HG03097 (cell line): Measurements from ENCODE around the gene KDM7A.
A peak's percentile ranks its signal among the peaks of the same experiment; 100 is the strongest.
"Not testable (repeated sequence)": the region's sequence is repeated elsewhere in the genome, so short reads cannot be mapped to it uniquely, and the experiment has no call there.

Experiments used
- ATAC-seq: cut with Tn5 transposase; IDR thresholded peaks from one replicate; pipeline ENCODE4 v1.9.1; 2021; ENCODE audit not compliant: unreplicated experiment, low FRiP score

KDM7A gene

DNA sequence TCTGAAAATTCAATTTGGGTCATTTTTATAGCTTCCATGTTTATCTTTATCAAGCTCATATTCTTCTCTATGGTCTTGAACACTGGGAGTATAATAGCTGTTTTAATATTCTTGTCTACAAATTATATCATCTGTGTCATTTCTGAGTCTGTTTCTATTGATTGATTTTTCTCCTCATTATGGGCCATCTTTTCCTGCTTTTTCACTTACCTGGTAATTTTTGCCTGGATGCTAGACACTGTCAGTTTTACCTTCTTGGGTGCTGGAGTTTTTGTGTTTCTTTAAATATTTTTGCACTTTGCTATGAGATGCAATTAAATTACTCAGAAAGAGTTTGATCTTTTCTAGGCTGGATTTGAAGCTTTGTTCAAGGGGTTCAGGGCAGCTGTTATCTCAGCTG, 26.8 kb upstream of the KDM7A start:
- ATAC-seq: no peak

DNA sequence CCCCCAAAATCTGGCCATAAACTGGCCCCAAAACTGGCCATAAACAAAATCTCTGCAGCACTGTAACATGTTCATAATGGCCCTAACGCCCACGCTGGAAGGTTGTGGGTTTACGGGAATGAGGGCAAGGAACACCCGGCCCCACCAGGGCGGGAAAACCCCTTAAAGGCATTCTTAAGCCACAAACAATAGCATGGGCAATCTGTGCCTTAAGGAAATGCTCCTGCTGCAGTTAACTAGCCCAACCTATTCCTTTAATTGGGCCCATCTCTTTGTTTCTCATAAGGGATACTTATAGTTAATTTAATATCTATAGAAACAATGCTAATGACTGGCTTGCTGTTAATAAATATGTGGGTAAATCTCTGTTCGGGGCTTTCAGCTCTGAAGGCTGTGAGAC, 26.2 kb upstream of the KDM7A start:
- ATAC-seq: not testable (repeated sequence)

DNA sequence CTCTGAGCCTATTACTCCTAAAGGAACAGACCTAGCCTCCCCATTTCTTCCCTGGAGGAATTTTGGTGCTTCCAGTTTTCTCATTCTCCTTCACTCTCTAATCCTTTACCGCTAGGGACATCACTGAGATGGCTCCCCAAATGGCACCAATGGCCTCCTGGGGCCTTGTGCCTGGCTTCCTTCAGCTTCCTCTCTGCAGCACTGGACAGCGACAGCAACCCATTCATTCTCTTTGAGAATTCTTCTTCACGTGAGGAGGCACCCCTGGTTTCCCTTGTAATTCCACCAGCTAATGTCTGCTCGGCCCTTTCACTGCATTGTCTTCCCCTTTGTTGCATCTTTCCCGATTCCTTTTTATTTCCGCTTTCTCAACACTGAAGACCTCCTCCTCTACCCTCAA, 24.6 kb upstream of the KDM7A start:
- no peak for ATAC-seq

DNA sequence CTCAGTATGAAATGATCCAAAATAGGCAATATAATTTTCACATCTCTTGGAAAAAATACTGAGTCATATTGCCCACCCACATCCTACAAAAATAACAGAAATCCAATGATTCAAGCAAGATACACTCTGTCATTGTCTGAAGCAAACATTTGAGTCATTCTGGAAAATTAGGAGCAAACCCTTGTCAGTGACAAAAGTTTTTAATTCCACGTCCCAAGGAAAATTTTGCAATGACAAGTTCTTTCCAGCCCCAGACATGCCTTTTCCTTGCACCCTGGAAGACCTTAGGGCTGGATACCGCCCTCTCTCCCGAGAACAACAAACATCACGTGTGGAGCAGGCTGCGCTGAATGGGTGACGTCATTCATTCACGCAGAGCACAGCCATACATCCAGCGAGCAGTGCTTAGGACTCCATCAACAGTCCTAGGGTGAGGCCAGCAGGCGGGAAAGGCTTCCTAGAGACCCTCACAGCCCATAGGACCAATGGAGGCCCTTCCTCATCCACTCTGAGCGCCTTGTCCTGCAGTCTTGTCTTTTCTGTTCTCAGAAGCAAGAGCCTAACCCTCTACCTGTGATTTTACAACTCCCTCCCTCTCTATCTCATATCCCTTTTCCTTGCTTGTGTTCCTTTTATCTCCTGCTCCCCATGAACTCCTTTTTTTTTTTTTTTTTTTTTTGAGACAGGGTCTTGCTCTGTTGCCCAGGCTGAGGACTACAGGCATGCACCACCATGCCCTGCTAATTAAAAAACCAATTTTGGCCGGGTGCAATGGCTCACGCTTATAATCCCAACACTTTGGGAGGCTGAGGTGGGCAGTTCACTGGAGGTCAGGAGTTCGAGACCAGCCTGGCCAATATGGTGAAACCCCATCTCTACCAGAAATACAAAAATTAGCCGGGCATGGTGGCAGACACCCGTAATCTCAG, 23.5 kb upstream of the KDM7A start:
- no peak for ATAC-seq

DNA sequence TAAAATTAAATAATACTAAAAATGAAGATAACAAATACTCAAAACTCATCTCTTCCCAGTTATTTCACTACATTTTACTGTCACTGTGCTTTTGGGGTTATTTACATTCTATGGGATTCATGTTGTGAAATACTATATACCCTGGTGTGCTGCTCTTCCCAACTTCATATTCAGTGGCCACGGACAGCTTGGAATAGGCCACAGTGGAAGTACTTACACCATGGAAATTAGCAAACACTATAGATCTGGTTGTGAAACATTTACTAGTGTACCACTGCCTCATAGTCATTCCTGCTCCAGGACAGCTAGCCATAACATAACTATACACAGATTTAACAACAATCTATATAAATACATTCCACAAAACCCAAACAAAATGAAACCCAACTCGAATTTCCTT, 21.2 kb upstream of the KDM7A start:
- no peak for ATAC-seq

DNA sequence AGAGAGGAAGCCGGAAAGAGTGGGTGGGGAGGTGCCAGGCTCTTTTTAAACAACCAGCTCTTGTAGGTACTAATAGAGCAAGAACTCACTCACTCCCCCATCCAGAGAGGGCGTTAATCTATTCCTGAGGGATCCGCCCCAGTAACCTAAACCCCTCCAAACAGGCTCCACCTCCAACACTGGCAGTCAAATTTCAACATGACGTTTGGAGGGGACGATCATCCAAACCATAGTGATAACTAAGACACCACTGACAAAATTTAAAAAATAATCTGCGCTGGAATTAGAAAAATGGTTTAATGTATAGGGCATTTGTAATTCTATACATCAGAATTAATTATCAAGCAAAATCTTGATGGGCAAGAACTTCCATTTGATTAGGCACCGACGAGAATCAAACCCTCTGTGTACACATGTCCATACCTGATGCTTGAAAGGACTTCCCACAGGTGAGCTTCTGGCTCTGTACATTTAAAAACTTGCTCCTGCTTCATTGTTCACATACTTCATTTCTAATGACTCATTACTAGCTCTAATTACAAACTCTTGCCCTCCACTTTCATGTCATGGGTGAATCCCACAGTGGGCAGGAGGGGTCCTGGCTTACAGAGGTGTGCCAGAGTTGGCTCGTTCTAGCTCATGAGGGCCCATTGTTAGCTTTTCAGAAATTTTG, 20.6 kb upstream of the KDM7A start:
- ATAC-seq: no peak

DNA sequence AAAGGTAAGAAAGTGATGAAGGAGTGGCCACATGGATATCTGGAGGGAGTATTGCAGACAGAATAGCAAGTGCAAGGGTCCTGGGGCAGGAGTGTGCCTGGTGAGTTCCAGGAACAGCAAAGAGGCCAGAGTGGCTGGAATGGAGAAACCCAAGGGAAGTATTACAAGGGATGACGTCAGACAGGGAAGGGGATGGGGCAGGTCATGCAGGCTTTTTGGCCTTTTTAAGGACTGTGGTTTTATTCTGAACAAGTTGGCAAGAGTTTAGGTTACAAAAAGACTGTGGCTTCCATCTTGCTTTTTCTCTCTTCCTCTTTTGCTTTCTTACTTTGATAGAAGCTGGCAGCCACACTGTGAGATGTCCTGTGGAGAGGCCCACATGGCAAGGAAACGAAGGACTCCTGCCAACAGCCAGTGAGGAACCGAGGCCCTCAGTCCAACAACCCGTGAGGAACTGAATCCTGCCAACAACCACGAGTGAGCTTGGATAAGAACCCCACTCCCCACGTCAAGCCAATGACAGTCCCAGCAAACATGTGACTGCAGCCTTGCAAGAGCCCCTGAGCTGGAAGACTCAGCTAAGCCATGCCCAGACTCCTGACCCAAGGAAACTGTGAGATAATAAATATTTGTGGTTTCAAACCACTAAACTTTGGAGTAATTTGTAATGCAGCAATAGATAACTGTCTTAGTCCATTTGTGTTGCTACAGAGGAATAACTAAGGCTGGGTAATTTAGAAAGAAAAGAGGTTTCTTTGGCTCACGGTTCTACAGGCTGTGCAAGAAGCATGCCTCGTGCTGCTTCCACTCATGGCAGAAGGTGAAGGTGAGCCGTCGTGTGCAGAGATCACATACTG, 19.8 kb upstream of the KDM7A start:
- no peak for ATAC-seq

DNA sequence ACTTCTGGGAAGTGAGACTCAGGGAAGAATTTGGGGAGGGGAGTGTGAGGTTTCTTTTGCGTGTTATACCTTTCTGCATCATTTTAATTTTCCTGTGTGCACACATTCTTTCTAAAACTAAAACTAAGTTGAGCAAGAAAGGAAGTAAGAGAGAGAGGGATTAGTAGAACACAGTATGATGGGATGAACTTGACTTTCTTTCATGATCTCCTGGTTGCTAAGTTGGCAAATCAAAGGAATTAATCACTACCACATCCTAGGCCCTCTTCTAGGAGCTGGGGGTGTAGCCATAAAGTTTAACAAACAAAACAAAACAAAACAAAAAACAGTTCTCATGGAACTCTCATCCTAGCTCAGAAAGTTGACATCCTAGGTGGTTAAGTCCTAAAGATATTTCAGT, 19.1 kb upstream of the KDM7A start:
- ATAC-seq: no peak

DNA sequence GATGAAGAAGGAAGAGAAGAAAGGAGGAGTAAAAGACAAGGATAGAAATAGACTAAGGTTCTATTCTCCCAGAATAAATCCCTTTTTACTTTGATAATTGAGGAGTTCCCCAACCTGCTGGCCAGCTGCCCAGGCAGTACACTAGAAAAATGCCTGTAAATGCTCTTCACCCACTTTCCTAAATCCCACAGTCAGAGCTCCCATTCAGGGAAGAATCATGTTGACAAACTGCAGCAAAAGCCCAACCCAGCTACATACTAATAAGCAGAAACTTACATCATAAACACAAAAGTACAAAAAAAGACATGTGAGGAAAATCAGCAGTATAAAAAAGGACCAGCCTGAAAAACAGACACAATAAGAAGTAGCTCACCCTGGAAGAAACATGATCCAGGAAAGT, 15.8 kb upstream of the KDM7A start:
- ATAC-seq: no peak

DNA sequence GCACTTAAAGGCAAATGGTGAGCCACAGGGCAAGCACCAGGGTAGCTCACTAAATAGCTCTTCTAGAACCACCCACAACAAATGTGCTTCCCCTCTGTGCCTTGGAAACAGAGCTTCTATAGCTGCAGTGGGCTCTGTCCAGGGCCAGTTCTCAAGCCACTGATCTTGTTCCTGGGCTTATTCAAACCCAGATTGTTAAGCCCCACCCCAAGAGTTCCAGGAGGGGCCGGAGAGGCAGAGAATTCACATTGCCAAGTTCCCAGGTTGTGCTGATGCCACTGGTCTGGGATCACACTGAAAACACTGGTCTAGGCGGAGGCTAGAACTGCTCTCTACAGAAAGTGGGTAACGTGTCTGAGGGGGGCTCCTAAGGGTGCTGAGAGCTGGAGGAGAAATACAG, 15.4 kb upstream of the KDM7A start:
- no peak for ATAC-seq

DNA sequence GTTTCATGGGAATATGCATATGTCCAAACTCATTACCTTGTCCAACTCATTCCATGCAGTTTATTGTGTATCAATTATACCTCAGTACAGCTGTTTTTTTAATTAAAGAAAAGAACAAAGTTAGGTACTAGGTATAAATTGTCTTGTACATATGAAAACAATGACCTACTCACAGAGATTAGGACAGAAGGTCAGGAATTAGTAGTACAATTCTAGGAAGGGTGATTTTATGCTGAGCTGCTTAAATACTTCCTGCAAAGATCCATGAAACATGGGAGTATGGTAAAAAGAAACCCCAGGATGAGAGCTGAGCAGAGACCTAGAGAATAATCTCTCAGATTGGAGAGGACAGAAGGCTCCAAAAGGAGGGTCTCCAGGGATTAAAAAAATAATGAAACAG, 13.8 kb upstream of the KDM7A start:
- no peak for ATAC-seq

DNA sequence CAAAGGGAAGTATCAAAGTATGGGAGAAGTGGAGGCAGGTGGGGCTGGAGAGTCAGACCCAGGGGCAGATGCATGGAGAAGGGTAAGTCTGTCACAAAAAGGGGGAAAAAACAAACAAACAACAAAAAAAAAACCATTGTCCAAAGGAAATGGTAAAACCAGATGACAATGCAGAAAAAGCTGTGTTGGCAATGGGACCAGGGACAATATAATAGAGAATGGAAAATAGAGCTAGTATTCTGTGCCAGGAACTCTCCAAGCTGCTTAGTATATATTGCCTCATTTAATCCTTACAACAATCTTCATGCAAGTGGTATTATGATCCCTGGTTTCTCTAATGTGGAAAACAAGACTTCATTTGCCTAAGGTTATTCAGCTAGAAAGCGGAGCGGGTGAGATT, 13.1 kb upstream of the KDM7A start:
- ATAC-seq: no peak

DNA sequence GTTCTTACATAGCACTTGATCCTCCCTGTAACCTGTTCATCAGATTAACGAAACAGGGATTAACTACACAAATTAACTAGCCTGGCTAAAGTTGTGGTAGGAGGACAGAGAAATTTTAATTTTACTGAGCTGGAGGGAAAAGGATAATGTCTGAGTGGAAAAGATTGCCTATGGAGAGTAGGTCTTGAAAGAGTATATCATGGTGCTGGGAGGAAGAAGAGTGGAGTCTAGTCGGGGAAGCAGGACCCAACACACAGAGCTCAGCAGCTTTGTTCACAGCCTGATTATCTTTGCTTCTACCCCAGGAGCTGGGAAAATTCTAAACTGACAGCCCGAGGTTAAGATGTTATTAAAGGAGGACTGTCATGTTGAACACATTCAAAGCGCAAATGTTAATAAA, 6.1 kb upstream of the KDM7A start:
- ATAC-seq: no peak

DNA sequence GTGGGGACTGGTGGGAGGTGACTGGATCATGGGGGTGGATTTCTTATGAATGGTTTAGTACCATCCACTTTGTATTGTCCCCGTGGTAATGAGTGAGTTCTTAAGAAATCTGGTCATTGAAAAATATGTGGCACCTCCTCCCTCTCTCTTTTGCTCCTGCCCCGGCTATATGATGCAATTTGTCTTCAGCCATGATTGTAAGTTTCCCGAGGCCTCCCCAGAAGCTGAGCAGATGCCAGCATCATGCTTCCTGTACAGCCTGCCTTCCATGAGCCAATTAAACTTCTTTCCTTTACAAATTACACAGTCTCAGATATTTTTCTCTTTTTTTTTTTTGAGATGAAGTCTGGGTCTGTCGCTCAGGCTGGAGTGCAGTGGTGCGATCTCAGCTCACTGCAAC, 2.6 kb upstream of the KDM7A start:
- no peak for ATAC-seq

DNA sequence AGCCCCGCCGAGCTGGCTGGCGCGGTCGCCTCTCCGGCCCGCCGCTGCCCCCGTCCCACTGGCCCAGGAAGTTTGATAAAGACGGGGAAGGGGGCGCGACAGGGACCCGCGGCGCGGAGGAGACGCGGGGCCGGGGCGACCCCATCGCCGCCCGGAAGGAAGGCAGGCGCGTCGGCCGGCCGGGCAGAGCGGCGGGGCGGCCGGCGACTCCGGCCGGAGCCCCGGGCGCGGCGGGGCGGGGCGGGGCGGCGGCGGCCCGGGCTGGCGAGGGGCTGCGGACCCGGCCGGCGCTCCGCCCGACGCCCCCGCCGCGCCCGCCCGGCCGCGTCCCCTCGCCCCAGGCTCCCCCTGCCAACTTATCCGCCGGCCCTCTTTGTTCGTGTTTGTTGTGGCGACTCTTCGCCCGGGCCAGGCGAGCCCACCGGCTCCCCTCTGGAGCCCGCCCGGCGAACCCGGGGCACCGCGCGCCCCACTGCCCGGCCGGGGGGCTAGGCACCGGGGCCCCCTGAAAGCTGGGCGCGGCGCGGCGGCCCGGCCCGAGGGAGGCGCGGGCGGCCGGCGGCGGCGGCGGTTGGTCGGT, 571 bp downstream of the KDM7A start:
- peak; percentile 3 for ATAC-seq

DNA sequence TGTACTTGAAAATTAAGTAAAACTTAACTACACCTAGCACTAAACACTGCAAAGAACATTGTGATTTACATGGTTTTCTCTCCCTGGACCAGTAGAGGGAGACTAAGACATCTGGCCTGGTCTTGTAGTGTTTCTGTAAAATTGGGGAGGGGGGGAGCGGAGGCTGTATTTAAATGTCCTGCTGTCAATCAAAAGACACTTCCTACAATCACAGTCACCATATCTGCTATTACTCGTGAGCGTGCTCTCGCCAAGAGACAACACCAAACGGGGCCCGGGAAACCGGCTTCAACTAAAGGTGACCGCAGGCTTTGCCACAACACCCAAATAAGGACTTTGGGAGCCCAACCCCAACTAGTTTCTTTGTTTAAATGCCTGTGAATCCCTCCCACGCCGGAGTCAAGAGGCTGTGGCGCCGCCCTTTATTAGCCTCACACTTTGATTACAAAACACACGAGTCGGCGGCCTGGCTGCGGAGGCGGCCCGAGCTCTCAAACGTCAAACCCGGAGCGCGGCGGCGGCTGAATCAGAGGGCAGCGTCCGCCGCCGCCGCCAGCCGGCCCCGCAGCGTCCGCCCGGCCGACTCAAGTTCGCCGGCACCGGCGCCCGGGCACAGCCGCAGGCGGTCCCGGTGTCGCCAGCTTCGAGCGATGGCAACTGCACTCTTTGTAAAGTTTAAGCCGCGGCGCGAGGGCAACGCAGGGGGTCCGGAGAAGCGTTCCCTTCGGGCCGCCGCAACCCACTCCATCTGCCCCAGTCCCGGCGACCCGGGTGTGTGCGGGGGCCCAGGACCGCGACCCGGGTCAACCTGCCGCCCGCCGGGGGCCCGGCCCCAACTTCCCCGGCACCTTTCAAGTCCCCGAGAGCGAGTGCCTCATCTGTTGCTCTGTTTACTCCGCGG, 1.3 kb downstream of the KDM7A start:
- peak; percentile 44 for ATAC-seq

DNA sequence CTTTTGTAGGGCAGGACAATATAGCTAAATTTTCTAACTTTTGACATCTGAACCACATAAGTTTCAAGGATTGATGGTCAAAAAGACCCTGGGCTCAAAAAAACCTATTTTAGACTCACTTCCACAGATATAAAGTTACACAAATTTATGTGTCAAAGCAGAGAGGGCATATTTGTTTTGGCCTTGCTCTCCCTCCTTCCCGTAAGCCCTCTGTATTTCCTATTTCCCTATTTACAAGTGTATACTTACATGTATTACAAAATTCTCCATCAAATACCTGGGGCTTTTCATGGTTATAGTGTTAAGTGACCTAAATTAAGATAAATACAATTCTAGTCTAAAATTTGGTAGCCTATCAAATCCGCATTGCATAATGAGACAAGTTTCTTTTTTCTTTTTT, 2.6 kb downstream of the KDM7A start:
- no peak for ATAC-seq

DNA sequence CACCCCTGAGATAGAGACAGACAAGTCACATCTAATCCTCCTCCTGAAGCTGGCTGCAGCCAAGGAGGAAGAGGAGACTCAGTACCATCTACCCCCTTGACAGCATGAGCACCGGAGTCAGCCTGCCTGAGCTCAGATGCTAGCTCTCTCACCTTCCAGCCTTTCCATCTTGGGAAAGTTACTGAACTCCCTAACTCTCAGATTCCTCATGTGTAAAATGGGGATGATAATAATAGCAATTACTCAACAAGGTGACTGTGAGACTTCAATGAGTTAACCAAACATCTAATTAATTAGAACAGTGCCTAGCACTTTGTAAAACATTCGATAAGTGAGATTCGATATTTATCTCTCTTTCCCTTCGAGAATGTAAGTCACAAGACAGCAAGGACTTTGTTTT, 6.4 kb downstream of the KDM7A start:
- no peak for ATAC-seq

DNA sequence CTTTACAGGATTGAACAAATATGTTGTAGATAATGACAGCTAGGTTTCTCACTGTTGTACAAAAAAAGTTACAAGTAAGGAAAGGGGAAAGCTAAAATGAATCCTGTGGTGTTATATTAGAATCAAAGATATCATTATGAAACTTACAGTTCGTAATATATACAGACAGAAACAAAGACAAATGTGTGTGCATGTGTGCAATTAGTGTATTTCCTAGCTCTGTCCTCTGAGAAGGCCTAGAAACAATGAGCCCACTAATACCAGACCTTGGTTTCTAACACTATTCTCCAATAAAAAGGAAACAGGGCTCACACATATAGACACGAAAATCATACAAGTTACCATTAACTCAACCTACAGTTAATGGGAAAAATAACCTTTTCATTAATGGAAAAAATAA, 8.0 kb downstream of the KDM7A start:
- ATAC-seq: no peak

DNA sequence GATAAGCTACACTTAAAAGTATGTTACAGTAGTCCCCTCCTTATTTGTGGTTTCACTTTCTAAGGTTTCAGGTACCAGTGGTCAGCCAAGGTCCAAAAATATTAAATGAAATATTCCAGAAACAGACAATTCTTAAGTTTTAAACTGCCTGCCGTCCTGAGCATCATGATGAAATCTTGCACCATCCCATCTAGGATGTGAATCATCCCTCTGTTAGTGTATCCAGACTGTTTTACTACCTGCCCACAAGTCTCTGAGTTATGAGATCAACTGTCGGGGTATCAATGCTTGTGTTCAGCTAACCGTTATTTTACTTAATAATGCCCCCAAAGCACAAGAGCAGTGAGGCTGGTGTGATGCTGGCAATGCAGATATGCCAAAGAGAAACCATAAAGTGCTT, 11.4 kb downstream of the KDM7A start:
- ATAC-seq: no peak
